ENCODE results near the gene PDE5A.
"Not testable (repeated sequence)": the region's sequence is repeated elsewhere in the genome, so short reads cannot be mapped to it uniquely, and the experiment has no call there.

The PDE5A gene

GRCh38 chr4:119517361-119518229 is 111.0 kb downstream of the PDE5A start:
- DNase-seq, result no peak

- DNase-seq, result no peak
These were observed 116.2 kb downstream of the PDE5A start for GRCh38 chr4:119512398-119512797.

DNA sequence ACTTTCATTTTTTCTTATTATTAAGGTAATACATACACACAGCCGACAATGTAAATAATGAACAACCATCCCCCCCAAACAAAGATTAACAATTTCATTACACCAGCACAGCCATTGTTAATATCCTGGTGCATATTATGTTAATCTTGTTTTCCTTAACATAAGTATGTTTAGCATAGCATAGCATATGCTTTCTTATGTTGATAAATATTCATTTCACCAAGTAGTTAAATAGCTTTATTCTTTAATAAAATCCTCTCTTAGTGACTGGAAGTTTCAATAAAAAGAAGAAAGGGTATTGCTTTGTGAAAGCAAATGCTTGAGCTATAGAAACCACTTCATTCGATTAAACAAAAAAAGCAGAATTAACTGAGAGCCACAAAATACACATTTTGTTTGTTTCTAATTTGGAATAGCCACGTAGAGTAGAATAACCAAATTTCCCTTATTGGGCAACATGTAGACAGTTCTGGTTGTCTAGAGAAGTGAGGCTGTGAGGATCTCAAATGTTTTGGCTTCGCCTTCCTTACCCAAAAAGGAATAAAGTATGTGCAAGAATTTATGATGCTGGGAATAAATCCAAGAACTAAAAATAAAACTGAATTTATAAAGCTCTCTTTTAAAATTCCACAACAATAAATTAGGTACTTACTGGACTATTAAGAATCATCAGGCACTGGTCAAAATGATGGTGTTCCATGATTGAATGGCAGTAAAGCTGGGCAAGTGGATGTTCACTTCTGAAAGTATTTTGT is 118.0 kb downstream of the PDE5A start:
- no peak for DNase-seq

DNA sequence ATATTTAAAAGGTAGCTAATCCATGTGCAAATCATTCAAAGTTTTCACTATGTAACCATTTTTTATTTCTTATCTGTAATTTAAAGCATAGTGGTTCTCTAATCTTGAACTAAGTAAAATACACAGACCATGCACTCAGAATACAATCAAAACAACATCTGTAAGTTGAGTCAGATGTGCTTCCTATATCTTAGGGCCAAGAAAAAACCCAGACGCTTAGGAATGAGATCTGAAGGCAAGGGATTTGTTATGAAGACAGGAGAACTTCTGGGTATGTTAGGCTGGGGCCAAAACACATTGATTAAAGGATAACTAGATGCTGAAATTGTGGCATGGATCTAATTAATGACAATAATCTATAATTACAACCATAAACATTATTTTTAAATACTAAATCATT is 120.3 kb downstream of the PDE5A start:
- DNase-seq, result no peak

DNA sequence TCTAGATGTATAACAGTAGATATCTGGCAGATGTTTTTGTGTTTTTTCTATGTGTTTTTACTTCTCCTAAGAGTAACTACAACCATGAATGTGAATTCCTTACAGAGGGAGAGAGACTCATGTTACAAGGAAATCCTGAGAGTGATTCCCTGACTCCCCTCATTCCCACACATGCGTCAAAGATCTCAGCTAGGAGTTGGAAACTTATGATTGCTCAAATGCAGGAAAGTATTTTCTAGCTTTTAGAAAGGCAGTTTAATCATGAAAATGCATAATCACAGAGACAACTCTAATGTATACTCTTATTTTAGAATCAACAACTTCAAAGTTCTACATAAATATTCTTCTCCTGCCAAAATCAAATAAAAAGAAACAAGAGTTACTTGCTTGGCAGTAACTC is 121.8 kb downstream of the PDE5A start:
- DNase-seq, result no peak

DNA sequence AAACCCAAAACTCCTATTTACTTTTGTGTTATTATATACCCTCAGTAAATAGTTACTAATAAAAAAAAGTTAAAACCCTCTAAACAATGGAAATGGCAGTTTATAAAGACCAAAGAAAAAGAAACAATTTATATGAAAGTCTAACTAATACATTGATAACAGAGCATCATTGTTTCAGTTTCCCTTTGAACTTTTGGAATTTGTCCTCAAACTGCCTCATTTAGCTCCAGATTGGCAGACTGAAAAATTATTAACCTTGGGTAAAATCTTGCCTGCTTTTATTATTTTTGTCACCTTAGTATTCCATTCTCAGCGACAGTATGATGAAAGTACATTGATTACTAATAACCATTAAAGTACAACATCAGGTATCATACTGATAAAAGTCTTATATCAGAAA is 124.0 kb downstream of the PDE5A start:
- no peak for DNase-seq

DNA sequence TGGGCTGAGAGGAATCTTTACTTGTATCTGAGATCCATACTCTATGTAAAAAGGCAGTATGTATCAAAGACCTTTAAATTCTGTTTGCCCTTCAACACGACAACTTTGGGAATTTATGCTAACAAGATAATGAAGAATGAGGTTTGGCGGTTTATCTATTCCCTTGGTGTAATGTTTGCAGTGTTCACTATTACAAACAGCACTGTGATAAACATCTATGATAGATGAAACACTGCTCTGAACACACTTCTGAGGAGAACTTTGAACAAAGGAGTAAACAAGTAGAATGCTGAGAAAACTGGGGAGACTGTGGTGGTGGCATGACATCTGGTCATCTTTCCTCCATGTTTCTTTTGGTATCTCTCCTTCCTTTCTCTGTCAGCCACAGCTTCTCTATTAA is 126.9 kb downstream of the PDE5A start:
- DNase-seq, result no peak

- DNase-seq, result no peak
These were observed 130.1 kb downstream of the PDE5A start for GRCh38 chr4:119498527-119498926.

DNA sequence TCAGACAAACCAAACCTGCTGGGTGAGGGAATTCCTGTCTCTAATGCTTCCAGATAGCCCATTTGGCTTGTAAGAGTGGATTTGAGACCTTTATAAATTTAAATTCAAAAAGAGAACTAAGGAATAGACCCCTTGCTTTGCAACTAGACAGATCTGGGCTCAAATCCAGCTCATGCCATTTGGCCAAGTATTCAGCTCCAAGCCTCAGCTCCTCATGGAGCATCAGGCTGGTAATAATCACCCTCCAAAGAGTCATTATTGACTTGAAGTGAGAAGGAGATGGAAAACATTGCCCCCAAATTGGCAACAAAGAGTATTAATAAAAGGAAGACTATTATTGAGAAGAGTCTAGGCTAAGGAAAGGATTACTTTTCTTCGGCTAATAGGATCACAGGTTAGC is 134.7 kb downstream of the PDE5A start:
- no peak for DNase-seq

DNA sequence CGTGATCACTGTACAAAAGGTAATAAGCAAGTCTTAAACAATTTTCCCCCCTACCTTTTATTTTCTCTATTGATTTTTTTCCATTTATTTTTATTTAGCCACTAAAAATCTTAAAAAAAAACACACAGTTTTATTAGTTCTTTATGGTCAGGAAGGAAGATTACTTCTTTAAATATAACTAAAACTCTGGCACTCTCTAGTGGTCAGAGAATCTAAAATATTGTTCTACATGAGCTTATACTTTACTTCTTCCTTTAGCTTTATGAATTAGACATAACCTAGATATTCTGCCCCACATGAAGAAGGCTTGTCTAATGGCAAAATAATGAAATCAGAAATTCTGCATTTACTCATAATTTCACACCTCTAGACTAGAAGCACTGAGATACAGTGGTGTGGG is 135.2 kb downstream of the PDE5A start:
- no peak for DNase-seq

- DNase-seq, result no peak
These were observed 138.3 kb downstream of the PDE5A start for GRCh38 chr4:119490335-119490734.

DNA sequence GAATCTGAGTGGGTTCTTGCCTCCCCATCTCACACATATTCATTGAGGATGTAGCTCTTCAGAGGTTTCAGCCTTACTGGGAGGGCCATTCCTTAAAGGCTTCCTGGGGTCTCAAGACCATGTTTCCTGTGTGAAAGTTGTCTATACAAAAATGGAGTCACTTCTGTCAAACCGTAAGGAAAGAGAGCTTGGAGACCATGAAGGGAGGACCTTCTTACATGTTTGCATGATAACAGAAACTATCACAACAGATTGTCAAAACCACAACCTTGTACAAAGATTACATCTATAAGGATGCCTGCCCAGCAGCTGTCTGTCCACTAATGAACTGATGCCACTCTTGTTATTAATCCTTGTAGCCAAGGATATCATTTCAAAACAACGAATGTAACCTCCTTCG is 139.3 kb downstream of the PDE5A start:
- DNase-seq, result no peak

DNA sequence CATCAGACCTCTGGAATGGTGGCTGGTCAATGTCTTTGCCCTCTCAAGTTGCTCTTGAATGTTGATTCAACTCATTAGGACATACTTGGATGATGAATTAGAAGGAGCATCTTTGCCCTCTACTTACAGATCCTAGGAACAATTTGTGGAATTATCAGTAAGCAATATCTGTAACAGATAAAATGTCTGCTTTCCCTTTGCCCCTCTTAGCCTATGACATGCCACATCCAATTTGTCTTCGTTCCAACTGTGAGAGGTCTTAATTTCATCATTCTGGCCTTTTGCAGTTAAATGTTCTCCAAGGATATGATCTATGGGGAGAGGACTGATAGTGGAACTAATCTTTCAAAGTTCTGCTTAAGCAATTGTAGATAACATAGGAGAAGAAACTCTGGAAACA is 148.3 kb downstream of the PDE5A start:
- DNase-seq, result no peak

DNA sequence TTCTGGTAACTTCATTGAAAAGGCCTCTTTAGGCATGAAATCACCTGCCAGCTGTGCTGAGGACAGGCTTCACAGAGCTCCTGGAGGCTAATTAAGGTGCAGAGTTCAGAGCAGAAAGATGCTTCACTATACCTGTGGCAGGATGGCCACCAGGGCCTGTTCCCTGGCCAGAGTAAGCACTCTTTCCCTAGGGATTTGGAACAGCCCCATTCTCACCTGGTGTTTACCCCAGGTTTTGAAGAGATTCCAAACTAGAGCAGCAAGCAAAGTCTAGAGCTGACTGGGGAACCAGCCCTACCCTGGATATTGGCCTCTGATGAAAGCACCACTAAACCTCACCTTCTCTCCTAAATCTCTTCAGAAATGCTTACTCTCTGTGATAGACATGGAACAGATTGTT is 148.8 kb downstream of the PDE5A start:
- DNase-seq, result no peak

- no peak for DNase-seq
These were observed 149.3 kb downstream of the PDE5A start for GRCh38 chr4:119479180-119479808.

GRCh38 chr4:119478446-119479179 is 150.0 kb downstream of the PDE5A start:
- no peak for DNase-seq

- DNase-seq, result no peak
These were observed 151.1 kb downstream of the PDE5A start for GRCh38 chr4:119477412-119478053.

DNA sequence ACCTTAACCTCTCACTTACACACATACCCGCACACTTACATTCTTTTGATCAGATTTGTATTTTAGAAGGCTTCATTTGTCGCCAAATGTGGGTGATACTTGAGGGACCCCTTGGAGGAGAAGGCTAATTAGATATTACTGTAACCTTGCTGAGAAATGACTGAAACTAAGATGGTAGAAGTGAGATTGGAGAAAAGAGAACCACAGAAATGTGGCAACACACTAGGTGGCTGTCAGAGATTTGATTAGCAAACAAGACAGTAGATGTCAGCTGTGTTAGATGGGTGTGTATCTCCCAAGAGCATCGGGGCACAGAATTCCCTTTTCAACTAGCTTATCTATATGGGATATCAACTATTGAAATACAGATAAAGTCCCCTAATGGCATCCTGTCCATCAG is 157.3 kb downstream of the PDE5A start:
- no peak for DNase-seq

DNA sequence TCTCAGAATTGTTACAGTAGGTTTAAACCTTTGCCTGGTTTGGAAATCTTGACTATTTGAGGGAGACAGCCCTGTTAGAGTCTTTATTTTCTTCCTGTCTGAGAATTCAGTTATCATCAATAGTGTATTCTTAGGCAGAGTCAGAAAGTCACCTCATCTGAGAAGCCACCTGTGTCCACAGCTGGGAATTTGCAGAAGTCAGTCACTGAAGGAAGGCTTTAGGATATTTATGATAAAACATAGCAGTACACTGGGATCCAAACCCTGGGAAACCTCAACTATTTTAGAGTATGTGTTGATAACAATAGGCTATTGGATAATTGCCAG is 157.9 kb downstream of the PDE5A start:
- DNase-seq, result not testable (repeated sequence)

DNA sequence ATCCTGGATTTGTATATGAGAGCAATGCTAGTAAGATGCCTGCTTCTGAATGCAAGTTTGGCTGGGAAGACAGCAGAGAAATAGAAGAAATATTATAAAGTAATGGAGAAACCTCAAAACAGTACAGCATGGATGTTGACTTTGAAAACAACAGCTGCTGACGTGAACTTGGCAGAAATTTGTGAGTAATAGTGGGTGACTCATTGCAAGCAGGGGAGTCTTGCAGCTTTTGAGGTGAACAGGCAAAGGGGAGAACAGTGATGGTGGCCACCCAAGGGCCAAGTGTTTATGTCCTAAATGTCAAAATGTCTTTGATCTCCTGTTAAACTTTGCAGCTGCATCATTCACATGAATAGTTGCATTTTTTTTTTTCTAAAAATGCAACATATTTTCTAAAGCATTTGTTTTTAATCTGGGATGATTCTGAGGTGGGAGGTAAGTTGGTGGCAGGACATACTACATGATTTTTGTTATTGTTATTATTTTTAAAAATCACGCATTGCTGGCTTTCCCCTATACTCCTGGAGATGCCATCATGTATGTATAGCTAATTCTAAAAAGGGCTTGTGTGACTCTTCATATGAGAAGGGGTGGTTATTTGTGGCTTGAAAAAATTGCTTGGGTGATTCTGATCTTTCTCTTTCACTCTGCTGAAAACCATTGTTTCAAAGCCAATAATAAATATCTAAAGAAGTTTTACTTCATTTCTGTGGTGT is 158.4 kb downstream of the PDE5A start:
- DNase-seq, result not testable (repeated sequence)

- DNase-seq, result not testable (repeated sequence)
These were observed 159.6 kb downstream of the PDE5A start for GRCh38 chr4:119469039-119469438.

DNA sequence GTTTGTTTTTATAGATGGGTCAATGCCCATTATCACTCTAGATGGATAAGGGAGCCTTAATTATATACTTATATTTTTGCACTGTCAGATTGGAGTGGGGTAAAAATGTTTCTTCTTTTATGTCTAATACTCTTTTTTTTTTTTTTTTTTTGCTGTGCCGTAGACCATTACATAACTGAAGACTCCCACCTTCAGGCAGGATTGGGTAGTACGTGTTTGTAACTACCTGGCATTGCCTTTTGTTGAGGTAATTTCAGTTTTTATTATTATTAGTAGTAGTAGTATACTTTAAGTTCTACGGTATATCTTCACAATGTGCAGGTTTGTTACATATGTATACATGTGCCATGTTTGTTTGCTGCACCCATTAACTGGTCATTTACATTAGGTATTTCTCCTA is 165.9 kb downstream of the PDE5A start:
- not testable (repeated sequence) for DNase-seq

Data from GOT3 (cell line).